ENCODE results near the gene LRP1-AS.

GRCh38 chr12:57178213-57178612, 30.8 kb upstream of the LRP1-AS start:
- TF ChIP-seq E2F1 (CRISPR knock-in tag; IDR thresholded peaks at IDR 0.05) (no peak), ZNF121 (CRISPR knock-in tag; IDR thresholded peaks at IDR 0.05) (no peak), CTCF (IDR thresholded peaks at IDR 0.05) (no peak), ATF3 (CRISPR knock-in tag; conservative IDR thresholded peaks at IDR 0.05) (no peak), USF2 (CRISPR knock-in tag; IDR thresholded peaks at IDR 0.05) (no peak), ZNF396 (CRISPR knock-in tag; IDR thresholded peaks at IDR 0.05; ENCODE audit: borderline replicate concordance) (no peak), SP1 (CRISPR knock-in tag; conservative IDR thresholded peaks at IDR 0.05) (no peak)

Measured in WTC11 (cell line).